GM23338 (cell line): Measurements from ENCODE around the gene BCL2. TPM values are rescaled to one million over a fixed set of nuclear protein-coding genes. Genes with fewer than 3 reads are reported as not detected.

Experiments
- ATAC-seq: fragments of 200-7000 bp; cut with Tn5 transposase; 3 replicates; pipeline ENCODE4 v1.9.1; 2020
- DNase-seq: peaks from one replicate; pipeline ENCODE4 v3.0.0-alpha.2; 2015; ENCODE audit warnings: low spot score
- H2AFZ ChIP-seq: fragments of 200-600 bp; sonication (generic); 2 replicates; pipeline ENCODE4 v1.8.0; 2016; ENCODE audit warnings: antibody characterized with exemption, mild to moderate bottlenecking, moderate library complexity
- H3F3A ChIP-seq: fragments of 200-600 bp; sonication (generic); replicated peaks from 2 replicates; pipeline ENCODE4 v1.8.0; 2017; ENCODE audit warnings: antibody characterized with exemption, mixed run types, low read depth
- H3K27ac ChIP-seq: fragments of 200-600 bp; sonication (generic); 2 replicates; pipeline ENCODE4 v1.6.1; 2016; ENCODE audit warnings: low read depth
- H3K27me3 ChIP-seq: fragments of 200-600 bp; sonication (generic); 2 replicates; pipeline ENCODE4 v1.8.0; 2016; ENCODE audit warnings: mild to moderate bottlenecking, mixed run types, moderate library complexity; ENCODE audit not compliant: insufficient read depth
- H3K36me3 ChIP-seq: fragments of 200-600 bp; sonication (generic); 2 replicates; pipeline ENCODE4 v1.8.0; 2016; ENCODE audit warnings: mild to moderate bottlenecking; ENCODE audit not compliant: insufficient read depth
- H3K4me1 ChIP-seq: fragments of 200-600 bp; sonication (generic); 2 replicates; pipeline ENCODE4 v1.8.0; 2016; ENCODE audit warnings: mild to moderate bottlenecking, moderate library complexity; ENCODE audit not compliant: insufficient read depth
- H3K4me2 ChIP-seq: fragments of 200-600 bp; sonication (generic); 2 replicates; pipeline ENCODE4 v1.7.1; 2017; ENCODE audit warnings: mixed run types
- H3K4me3 ChIP-seq: fragments of 200-600 bp; sonication (generic); 2 replicates; pipeline ENCODE4 v1.6.1; 2016; ENCODE audit warnings: mixed run types
- H3K79me2 ChIP-seq: fragments of 200-600 bp; sonication (generic); replicated peaks from 2 replicates; pipeline ENCODE4 v1.8.0; 2017; ENCODE audit warnings: mild to moderate bottlenecking; ENCODE audit not compliant: insufficient read depth
- H3K9me2 ChIP-seq: fragments of 200-600 bp; sonication (generic); 2 replicates; pipeline ENCODE4 v1.8.0; 2017; ENCODE audit not compliant: insufficient read depth
- H4K20me1 ChIP-seq: fragments of 200-600 bp; sonication (generic); replicated peaks from 2 replicates; pipeline ENCODE4 v1.8.0; 2017; ENCODE audit warnings: mild to moderate bottlenecking; ENCODE audit not compliant: insufficient read depth
- H3K27ac Mint-ChIP-seq: 2 replicates; pipeline ENCODE4 v1.8.0; 2020; ENCODE audit warnings: inconsistent platforms, mild to moderate bottlenecking, moderate library complexity, mixed read lengths
- H3K27me3 Mint-ChIP-seq: 3 replicates; pipeline ENCODE4 v1.8.0; 2022; ENCODE audit warnings: low read depth, mild to moderate bottlenecking, moderate library complexity, mixed read lengths, inconsistent platforms; ENCODE audit not compliant: insufficient read depth, poor library complexity
- H3K36me3 Mint-ChIP-seq: 3 replicates; pipeline ENCODE4 v1.8.0; 2021; ENCODE audit warnings: low read depth, mild to moderate bottlenecking, inconsistent platforms, moderate library complexity, mixed read lengths
- H3K4me1 Mint-ChIP-seq: 3 replicates; pipeline ENCODE4 v1.8.0; 2020; ENCODE audit warnings: mild to moderate bottlenecking, inconsistent platforms, mixed read lengths
- H3K4me3 Mint-ChIP-seq: 3 replicates; pipeline ENCODE4 v1.8.0; 2021; ENCODE audit warnings: moderate library complexity, mild to moderate bottlenecking, inconsistent platforms, mixed read lengths
- H3K9me3 Mint-ChIP-seq: 3 replicates; pipeline ENCODE4 v1.8.0; 2020; ENCODE audit warnings: moderate library complexity, mild to moderate bottlenecking, inconsistent platforms, mixed read lengths
- CTCF ChIP-seq, 2 experiments: fragments of 200-600 bp in 1 of 2; sonication (generic) in 1 of 2; conservative IDR thresholded peaks; 2 replicates each; pipeline versions ENCODE4 v1.5.1 to v1.6.1; 2016 to 2017; ENCODE audit warnings: antibody characterized with exemption in 2 of 2, low read depth in 2 of 2, mild to moderate bottlenecking in 2 of 2, moderate library complexity in 1 of 2
- EZH2 ChIP-seq: fragments of 200-600 bp; sonication (generic); IDR thresholded peaks from one replicate; pipeline ENCODE4 v1.8.0; 2017; ENCODE audit warnings: antibody characterized with exemption, mild to moderate bottlenecking, low read depth; ENCODE audit not compliant: unreplicated experiment
- JUNB ChIP-seq: IDR thresholded peaks from one replicate; pipeline ENCODE4 v1.6.1; 2016; ENCODE audit warnings: antibody characterized with exemption; ENCODE audit not compliant: unreplicated experiment
- NANOG ChIP-seq: IDR thresholded peaks from 2 replicates; pipeline ENCODE4 v1.6.1; 2016; ENCODE audit warnings: antibody characterized with exemption, borderline replicate concordance
- POLR2AphosphoS5 ChIP-seq: IDR thresholded peaks from 2 replicates; pipeline ENCODE4 v1.6.1; 2016; ENCODE audit warnings: antibody characterized with exemption, low read depth
- STAT1 ChIP-seq: IDR thresholded peaks from one replicate; pipeline ENCODE4 v1.6.1; 2016; ENCODE audit warnings: antibody characterized with exemption; ENCODE audit not compliant: unreplicated experiment
- ZNF331 ChIP-seq: fragments of 250-450 bp; sonication (Bioruptor Pico); IDR thresholded peaks from 2 replicates; pipeline ENCODE4 v1.5.0; 2020; ENCODE audit warnings: low read depth, mild to moderate bottlenecking, moderate library complexity
- ZNF462 ChIP-seq: fragments of 250-450 bp; sonication (Bioruptor Pico); IDR thresholded peaks from 2 replicates; pipeline ENCODE4 v1.5.0; 2020; ENCODE audit warnings: mild to moderate bottlenecking, moderate library complexity
- polyA plus RNA-seq: library from polyadenylated mRNA; unstranded; fragments of >200 nt; fragmentation: Nextera tagmentation; extraction: Ambion mirVana; gene quantifications from 2 replicates; pipeline ENCODE4 v1.2.1, GENCODE V29; 2016
- total RNA-seq: library from RNA; depleted of rRNA; stranded (reverse); fragments of >200 nt; shearing (Covaris generic); gene quantifications from 2 replicates; pipeline ENCODE4 v1.2.3, GENCODE V29; 2014

BCL2 gene
- total and polyA plus RNA-seq, 2 experiments from 2014 or later, result 1.2 to 4.0 TPM

- TF ChIP-seq ZNF462 (CRISPR knock-in tag) (no peak), CTCF (conservative IDR thresholded peaks at IDR 0.05; ENCODE audit: low read depth in 2 of 2) (no peak), JUNB (no peak), STAT1 (no peak), POLR2AphosphoS5 (no peak), ZNF331 (CRISPR knock-in tag) (no peak)
Measured at GRCh38 chr18:63143330-63143771, 176.2 kb downstream of the BCL2 start (continued).

- DNase-seq (no peak), ATAC-seq (no peak)
- Mint-ChIP-seq H3K36me3 (no peaks in the 10 kb centered on the region), H3K4me3 (no peak overlapping the region), H3K4me1 (peaks cover 37% of the 10 kb centered on the region), H3K9me3 (no peaks in the 10 kb centered on the region), H3K27me3 (peaks cover 4% of the 10 kb centered on the region), H3K27ac (no peak overlapping the region)
- Histone ChIP-seq H3K9me2 (no peaks in the 10 kb centered on the region), H3F3A (no peaks in the 10 kb centered on the region), H3K27ac (no peak overlapping the region), H3K36me3 (no peaks in the 10 kb centered on the region), H3K27me3 (no peaks in the 10 kb centered on the region), H3K4me3 (no peak overlapping the region), H3K4me2 (no peak overlapping the region), H3K4me1 (peaks cover 25% of the 10 kb centered on the region), H2AFZ (no peak overlapping the region), H3K79me2 (no peaks in the 10 kb centered on the region), H4K20me1 (no peaks in the 10 kb centered on the region)
- TF ChIP-seq JUNB, result no peak
- TF ChIP-seq EZH2, result no peak
- TF ChIP-seq ZNF331 (CRISPR knock-in tag), result no peak
- no peak for TF ChIP-seq NANOG
Measured at GRCh38 chr18:63142594-63143225, 176.9 kb downstream of the BCL2 start.
